ENCODE data around the gene MAP3K15. TPM values are rescaled to one million over a fixed set of nuclear protein-coding genes. Genes with fewer than 3 reads are reported as not detected.

The MAP3K15 gene
- polyA plus RNA-seq, 1 donor (not counting 4 experiments of a cell fraction or from before 2014, with no cell fraction given): 0.03 TPM

DNA sequence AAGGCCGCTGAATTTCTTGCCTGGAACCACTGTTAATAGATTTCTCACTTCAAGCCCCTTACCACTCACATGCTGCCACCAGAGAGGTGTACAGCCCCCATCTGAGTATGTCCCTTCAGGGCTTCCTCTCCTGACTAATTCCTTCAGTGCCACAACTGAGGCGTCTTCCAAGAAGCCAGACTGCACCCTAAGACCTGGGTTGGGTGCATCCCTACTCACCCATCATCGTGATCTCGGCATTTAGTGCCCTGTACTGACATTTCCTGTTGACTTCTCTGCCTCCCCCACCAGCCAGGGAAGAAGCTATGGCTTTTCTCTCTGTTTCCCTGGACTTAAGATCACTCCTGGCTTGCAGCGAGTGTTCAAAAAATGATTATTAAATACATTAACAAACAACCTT, 40.4 kb upstream of the MAP3K15 start:
- TF ChIP-seq, protein P1, sequence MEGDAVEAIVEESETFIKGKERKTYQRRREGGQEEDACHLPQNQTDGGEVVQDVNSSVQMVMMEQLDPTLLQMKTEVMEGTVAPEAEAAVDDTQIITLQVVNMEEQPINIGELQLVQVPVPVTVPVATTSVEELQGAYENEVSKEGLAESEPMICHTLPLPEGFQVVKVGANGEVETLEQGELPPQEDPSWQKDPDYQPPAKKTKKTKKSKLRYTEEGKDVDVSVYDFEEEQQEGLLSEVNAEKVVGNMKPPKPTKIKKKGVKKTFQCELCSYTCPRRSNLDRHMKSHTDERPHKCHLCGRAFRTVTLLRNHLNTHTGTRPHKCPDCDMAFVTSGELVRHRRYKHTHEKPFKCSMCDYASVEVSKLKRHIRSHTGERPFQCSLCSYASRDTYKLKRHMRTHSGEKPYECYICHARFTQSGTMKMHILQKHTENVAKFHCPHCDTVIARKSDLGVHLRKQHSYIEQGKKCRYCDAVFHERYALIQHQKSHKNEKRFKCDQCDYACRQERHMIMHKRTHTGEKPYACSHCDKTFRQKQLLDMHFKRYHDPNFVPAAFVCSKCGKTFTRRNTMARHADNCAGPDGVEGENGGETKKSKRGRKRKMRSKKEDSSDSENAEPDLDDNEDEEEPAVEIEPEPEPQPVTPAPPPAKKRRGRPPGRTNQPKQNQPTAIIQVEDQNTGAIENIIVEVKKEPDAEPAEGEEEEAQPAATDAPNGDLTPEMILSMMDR (optimal IDR thresholded peaks at IDR 0.05 in 1 of 3, IDR thresholded peaks at IDR 0.05 in 1 of 3, conservative IDR thresholded peaks at IDR 0.05 in 1 of 3; ENCODE audit: extremely low read depth in 1 of 3, insufficient read depth in 2 of 3, low read length in 3 of 3): no peak
- TF ChIP-seq EZH2 (IDR thresholded peaks at IDR 0.05; ENCODE audit: low read length): no peak
- Histone ChIP-seq H3K27ac (ENCODE audit: control insufficient read depth, insufficient read depth, low read length) (no peak overlapping the region), H3K9me1 (ENCODE audit: control insufficient read depth, extremely low read depth, insufficient read depth, low read length) (no peaks in the 10 kb centered on the region), H2AFZ (ENCODE audit: control insufficient read depth, low read length) (no peak overlapping the region), H3K9ac (ENCODE audit: control insufficient read depth, extremely low read depth, insufficient read depth, low read length) (no peak overlapping the region), H3K9me3 (ENCODE audit: control insufficient read depth, low read depth, low read length) (no peaks in the 10 kb centered on the region), H3K79me2 (ENCODE audit: control insufficient read depth, insufficient read depth, low read length) (no peaks in the 10 kb centered on the region), H3K4me1 (ENCODE audit: control insufficient read depth, extremely low read depth, insufficient read depth, low read length) (no peaks in the 10 kb centered on the region), H4K20me1 (ENCODE audit: control insufficient read depth, extremely low read depth, insufficient read depth, low read length) (no peaks in the 10 kb centered on the region), H3K36me3 (ENCODE audit: control insufficient read depth in 2 of 2, extremely low read depth in 1 of 2, insufficient read depth in 2 of 2, low read length in 2 of 2) (no peaks in the 10 kb centered on the region), H3K27me3 (ENCODE audit: control insufficient read depth, extremely low read depth, insufficient read depth, low read length) (no peaks in the 10 kb centered on the region), H3K4me2 (ENCODE audit: control insufficient read depth, extremely low read depth, insufficient read depth, low read depth, low read length) (no peak overlapping the region), H3K4me3 (ENCODE audit: control insufficient read depth in 2 of 3, extremely low read depth in 1 of 3, insufficient read depth in 2 of 3, low read depth in 1 of 3, low read length in 3 of 3) (no peak overlapping the region)
- FAIRE-seq (no peak), DNase-seq (ENCODE audit: low read depth, low spot score) (no peak)
- dilution Hi-C loops (cut with MboI; ENCODE audit: extremely low pct_ligation_motif_present, low sequenced_read_pairs): no loop called here

DNA sequence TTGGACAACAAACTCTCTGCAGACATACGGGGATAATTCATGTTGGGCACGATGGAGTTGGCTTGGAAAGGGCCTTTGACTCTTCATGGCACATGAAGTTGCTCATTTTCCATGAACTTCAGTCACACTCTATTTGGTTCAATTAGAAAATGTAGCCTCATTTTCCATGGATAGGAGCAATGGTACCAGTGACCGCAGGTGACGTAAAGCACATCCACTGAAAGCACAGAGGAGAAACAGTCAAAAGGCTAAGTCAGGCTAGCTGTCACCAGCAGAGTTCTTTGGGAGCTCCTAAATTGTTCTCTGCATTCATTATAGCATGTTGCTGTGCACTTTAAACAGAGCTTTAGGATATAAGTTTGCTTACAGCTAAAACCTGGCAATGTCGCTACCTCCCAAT, 39.9 kb upstream of the MAP3K15 start:
- no peaks in the 10 kb centered on the region for H3K79me2 ChIP-seq (ENCODE audit: control insufficient read depth, insufficient read depth, low read length)
- H3K4me2 ChIP-seq (ENCODE audit: control insufficient read depth, extremely low read depth, insufficient read depth, low read depth, low read length): no peak overlapping the region
- H4K20me1 ChIP-seq (ENCODE audit: control insufficient read depth, extremely low read depth, insufficient read depth, low read length): no peaks in the 10 kb centered on the region
- no peaks in the 10 kb centered on the region for H3K4me1 ChIP-seq (ENCODE audit: control insufficient read depth, extremely low read depth, insufficient read depth, low read length)
- no peak overlapping the region for H3K27ac ChIP-seq (ENCODE audit: control insufficient read depth, insufficient read depth, low read length)
- dilution Hi-C loops (cut with MboI; ENCODE audit: extremely low pct_ligation_motif_present, low sequenced_read_pairs): no loop called here
- DNase-seq (ENCODE audit: low read depth, low spot score) (no peak), FAIRE-seq (no peak)
- H3K9me1 ChIP-seq (ENCODE audit: control insufficient read depth, extremely low read depth, insufficient read depth, low read length): no peaks in the 10 kb centered on the region
- H3K9me3 ChIP-seq (ENCODE audit: control insufficient read depth, low read depth, low read length): no peaks in the 10 kb centered on the region
- H3K27me3 ChIP-seq (ENCODE audit: control insufficient read depth, extremely low read depth, insufficient read depth, low read length): no peaks in the 10 kb centered on the region
- H3K36me3 ChIP-seq (ENCODE audit: control insufficient read depth in 2 of 2, extremely low read depth in 1 of 2, insufficient read depth in 2 of 2, low read length in 2 of 2): no peaks in the 10 kb centered on the region
- no peak overlapping the region for H3K4me3 ChIP-seq (ENCODE audit: control insufficient read depth in 2 of 3, extremely low read depth in 1 of 3, insufficient read depth in 2 of 3, low read depth in 1 of 3, low read length in 3 of 3)
- TF ChIP-seq EZH2 (IDR thresholded peaks at IDR 0.05; ENCODE audit: low read length): no peak
- TF ChIP-seq, protein P1 (optimal IDR thresholded peaks at IDR 0.05 in 1 of 3, IDR thresholded peaks at IDR 0.05 in 1 of 3, conservative IDR thresholded peaks at IDR 0.05 in 1 of 3; ENCODE audit: extremely low read depth in 1 of 3, insufficient read depth in 2 of 3, low read length in 3 of 3): no peak
- H2AFZ ChIP-seq (ENCODE audit: control insufficient read depth, low read length): no peak overlapping the region
- no peak overlapping the region for H3K9ac ChIP-seq (ENCODE audit: control insufficient read depth, extremely low read depth, insufficient read depth, low read length)

All from keratinocyte (primary cell).